SK-N-SH (cell line): Measurements from ENCODE around the gene VIM. TPM values are rescaled to one million over a fixed set of nuclear protein-coding genes. Genes with fewer than 3 reads are reported as not detected.
A peak's percentile ranks its signal among the peaks of the same experiment; 100 is the strongest.

Experiments
- CTCF ChIA-PET: fragments of 300-600, 350-600 bp; formaldehyde crosslinking; extraction: SDS; loops from one replicate; lab custom pipeline; 2021; lab: Yijun Ruan, JAX
- POLR2A ChIA-PET: fragments of 350-600 bp; sonication (Branson Sonifier 250); formaldehyde crosslinking; extraction: SDS; loops from one replicate; lab custom pipeline; 2020; ENCODE audit warnings: antibody characterized with exemption, inconsistent platforms; lab: Yijun Ruan, JAX
- DNase-seq: peaks from one replicate; pipeline ENCODE4 v3.0.0; 2012
- H2AFZ ChIP-seq: fragments of 200-600 bp; sonication (generic); 2 replicates; pipeline ENCODE4 v1.8.1; 2016; ENCODE audit warnings: antibody characterized with exemption, mild to moderate bottlenecking, low read depth
- H3F3A ChIP-seq: fragments of 200-600 bp; sonication (generic); replicated peaks from 2 replicates; pipeline ENCODE3; 2016; ENCODE audit warnings: antibody characterized with exemption, mild to moderate bottlenecking; ENCODE audit not compliant: insufficient read depth
- H3K27ac ChIP-seq, 2 experiments: fragments of 200-500 bp in 1 of 2; fragments of 200-600 bp in 1 of 2; sonication (Bioruptor generic) in 1 of 2; sonication (generic), shearing (Covaris generic) in 1 of 2; 2 replicates each; pipeline versions ENCODE4 v1.5.1 to v1.6.1; 2014 to 2016; ENCODE audit warnings: low read depth in 2 of 2, inconsistent platforms in 1 of 2, low read length in 1 of 2, mild to moderate bottlenecking in 1 of 2, mixed read lengths in 1 of 2
- H3K27me3 ChIP-seq: fragments of 200-600 bp; sonication (generic), shearing (Covaris generic); 2 replicates; pipeline ENCODE4 v1.6.1; 2016; ENCODE audit warnings: mixed run types; ENCODE audit not compliant: insufficient read depth
- H3K36me3 ChIP-seq, 2 experiments: fragments of 200-500 bp in 1 of 2; fragments of 200-600 bp in 1 of 2; sonication (Bioruptor generic) in 1 of 2; sonication (generic) in 1 of 2; replicated peaks in 1 of 2; 2 replicates each; pipeline versions ENCODE3 to v1.5.1; 2014 to 2016; ENCODE audit warnings: low read length in 1 of 2, mild to moderate bottlenecking in 1 of 2; ENCODE audit not compliant: insufficient read depth in 2 of 2, control insufficient read depth in 1 of 2
- H3K4me1 ChIP-seq, 2 experiments: fragments of 200-500 bp in 1 of 2; fragments of 200-600 bp in 1 of 2; sonication (Bioruptor generic) in 1 of 2; sonication (generic), shearing (Covaris generic) in 1 of 2; 2 replicates each; pipeline versions ENCODE4 v1.5.1 to v1.6.1; 2014 to 2016; ENCODE audit warnings: low read depth in 1 of 2, low read length in 1 of 2, mixed run types in 1 of 2; ENCODE audit not compliant: insufficient read depth in 2 of 2, control insufficient read depth in 1 of 2
- H3K4me2 ChIP-seq: fragments of 200-600 bp; sonication (generic), shearing (Covaris generic); 2 replicates; pipeline ENCODE4 v1.6.1; 2017; ENCODE audit warnings: mixed run types
- H3K4me3 ChIP-seq, 2 experiments: fragments of 200-500 bp in 1 of 2; fragments of 200-600 bp in 1 of 2; sonication (Bioruptor generic) in 1 of 2; sonication (generic), shearing (Covaris generic) in 1 of 2; 2 replicates each; pipeline versions ENCODE4 v1.5.1 to v1.8.1; 2014 to 2016; ENCODE audit warnings: low read depth in 2 of 2, inconsistent platforms in 1 of 2, low read length in 1 of 2, mild to moderate bottlenecking in 1 of 2, mixed read lengths in 1 of 2, moderate library complexity in 1 of 2
- H3K79me2 ChIP-seq: fragments of 200-600 bp; sonication (generic); 2 replicates; pipeline ENCODE4 v1.8.1; 2017; ENCODE audit warnings: mild to moderate bottlenecking; ENCODE audit not compliant: insufficient read depth
- H3K9ac ChIP-seq: fragments of 200-600 bp; sonication (generic); 2 replicates; pipeline ENCODE4 v1.6.1; 2017; ENCODE audit warnings: mixed run types
- H3K9me2 ChIP-seq: fragments of 200-600 bp; sonication (generic); 2 replicates; pipeline ENCODE4 v1.6.1; 2017; ENCODE audit warnings: mixed run types
- H3K9me3 ChIP-seq: fragments of 200-600 bp; sonication (generic); 2 replicates; pipeline ENCODE4 v1.6.1; 2017; ENCODE audit warnings: mixed run types, mild to moderate bottlenecking, moderate library complexity
- H4K20me1 ChIP-seq: fragments of 200-600 bp; sonication (generic); 2 replicates; pipeline ENCODE4 v1.6.1; 2017; ENCODE audit warnings: mild to moderate bottlenecking, mixed run types; ENCODE audit not compliant: insufficient read depth
- CHD2 ChIP-seq: fragments of 150-350 bp; IDR thresholded peaks from 2 replicates; pipeline ENCODE4 v1.6.1; 2018; ENCODE audit warnings: low read length; ENCODE audit not compliant: partially characterized antibody
- ELF1 ChIP-seq: IDR thresholded peaks from 2 replicates; pipeline ENCODE4 v1.4.0; 2012
- EP300 ChIP-seq, 2 experiments: IDR thresholded peaks; 2 replicates each; pipeline versions ENCODE4 v1.4.0 to v1.6.1; 2012; ENCODE audit warnings: borderline replicate concordance in 1 of 2, low read depth in 1 of 2, low read length in 1 of 2
- EZH2phosphoT487 ChIP-seq: fragments of 200-600 bp; sonication (generic); IDR thresholded peaks from 2 replicates; pipeline ENCODE4 v1.6.1; 2017; ENCODE audit warnings: low read depth, mixed run types, mild to moderate bottlenecking, antibody characterized with exemption, moderate library complexity, borderline replicate concordance
- FOSL2 ChIP-seq: IDR thresholded peaks from 2 replicates; pipeline ENCODE4 v1.4.0; 2012; ENCODE audit warnings: low read depth, mild to moderate bottlenecking, moderate library complexity, borderline replicate concordance
- FOXJ3 ChIP-seq: sonication (generic); formaldehyde crosslinking; IDR thresholded peaks from 2 replicates; pipeline ENCODE4 v1.5.1; 2020; ENCODE audit warnings: mild to moderate bottlenecking, missing genetic modification reagents
- FOXM1 ChIP-seq: IDR thresholded peaks from 2 replicates; pipeline ENCODE4 v1.4.0; 2012; ENCODE audit warnings: low read depth, mild to moderate bottlenecking
- GATA2 ChIP-seq: sonication (generic); formaldehyde crosslinking; IDR thresholded peaks from 2 replicates; pipeline ENCODE4 v1.5.0; 2020; ENCODE audit warnings: mild to moderate bottlenecking, missing genetic modification reagents
- JUND ChIP-seq: IDR thresholded peaks from 2 replicates; pipeline ENCODE4 v1.4.0; 2012
- MEF2A ChIP-seq: IDR thresholded peaks from 2 replicates; pipeline ENCODE4 v1.4.0; 2012; ENCODE audit warnings: low read depth, borderline replicate concordance
- MXI1 ChIP-seq: IDR thresholded peaks from 2 replicates; pipeline ENCODE4 v1.6.1; 2012; ENCODE audit warnings: mild to moderate bottlenecking, low read depth, low read length, improper control_type of control experiment
- NFIC ChIP-seq: IDR thresholded peaks from 2 replicates; pipeline ENCODE4 v1.4.0; 2012; ENCODE audit warnings: borderline replicate concordance
- NRF1 ChIP-seq: IDR thresholded peaks from 2 replicates; pipeline ENCODE4 v1.6.1; 2012; ENCODE audit warnings: low read depth, mild to moderate bottlenecking, low read length
- POLR2AphosphoS5 ChIP-seq: IDR thresholded peaks from 2 replicates; pipeline ENCODE4 v1.6.1; 2012; ENCODE audit warnings: low read depth, low read length
- RCOR1 ChIP-seq: fragments of 150-350 bp; IDR thresholded peaks from 2 replicates; pipeline ENCODE4 v1.6.1; 2017; ENCODE audit warnings: antibody characterized with exemption, low read length
- RFX5 ChIP-seq: IDR thresholded peaks from 2 replicates; pipeline ENCODE4 v1.6.1; 2012; ENCODE audit warnings: mild to moderate bottlenecking, improper control_type of control experiment, low read length
- RXRA ChIP-seq: IDR thresholded peaks from 2 replicates; pipeline ENCODE4 v1.4.0; 2012; ENCODE audit warnings: low read depth, mild to moderate bottlenecking, borderline replicate concordance
- SIN3A ChIP-seq: IDR thresholded peaks from 2 replicates; pipeline ENCODE4 v1.6.1; 2012; ENCODE audit warnings: low read depth, mild to moderate bottlenecking, low read length, moderate library complexity, borderline replicate concordance
- TAF1 ChIP-seq: IDR thresholded peaks from 2 replicates; pipeline ENCODE4 v1.6.1; 2012; ENCODE audit warnings: low read depth, mild to moderate bottlenecking, low read length, moderate library complexity, borderline replicate concordance
- TCF12 ChIP-seq: IDR thresholded peaks from 2 replicates; pipeline ENCODE4 v1.4.0; 2012
- TEAD4 ChIP-seq: IDR thresholded peaks from 2 replicates; pipeline ENCODE4 v1.4.0; 2012; ENCODE audit warnings: mild to moderate bottlenecking, borderline replicate concordance; ENCODE audit not compliant: insufficient read depth
- WGBS: methylation state at CpG from one replicate; pipeline ENCODE4 v1.1.6; 2017; ENCODE audit warnings: low lambda C conversion rate; 5-methylcytosine and 5-hydroxymethylcytosine counted together
- polyA plus RNA-seq, 3 experiments: library from polyadenylated mRNA; depleted of rRNA; stranded (reverse); fragments of >200 nt; gene quantifications; 2 replicates each; pipeline ENCODE4 v1.2.3, GENCODE V29; 2012
- TF ChIP-seq, protein P1 (sequence below): fragments of 200-600 bp; sonication (generic); IDR thresholded peaks from 2 replicates; pipeline ENCODE4 v1.6.1; 2017; ENCODE audit warnings: antibody characterized with exemption, mild to moderate bottlenecking, moderate library complexity
- TF ChIP-seq, protein P2 (sequence below): fragments of 150-350 bp; IDR thresholded peaks from 2 replicates; pipeline ENCODE4 v1.6.1; 2016; ENCODE audit warnings: mild to moderate bottlenecking, low read depth, low read length
- TF ChIP-seq, protein P3 (sequence below): fragments of 150-350 bp; IDR thresholded peaks from 2 replicates; pipeline ENCODE4 v1.6.1; 2017; ENCODE audit warnings: antibody characterized with exemption, low read length, low read depth, borderline replicate concordance
- TF ChIP-seq, protein P4 (sequence below): IDR thresholded peaks from 2 replicates; pipeline ENCODE4 v1.4.0; 2012; ENCODE audit warnings: low read depth, borderline replicate concordance
- TF ChIP-seq, protein P5 (sequence below): IDR thresholded peaks from 2 replicates; pipeline ENCODE4 v1.4.0; 2012; ENCODE audit warnings: low read depth

VIM gene
- polyA plus RNA-seq, 1 of the 3 experiments (the other 2 are of a cell fraction) = 5,016 TPM

DNA sequence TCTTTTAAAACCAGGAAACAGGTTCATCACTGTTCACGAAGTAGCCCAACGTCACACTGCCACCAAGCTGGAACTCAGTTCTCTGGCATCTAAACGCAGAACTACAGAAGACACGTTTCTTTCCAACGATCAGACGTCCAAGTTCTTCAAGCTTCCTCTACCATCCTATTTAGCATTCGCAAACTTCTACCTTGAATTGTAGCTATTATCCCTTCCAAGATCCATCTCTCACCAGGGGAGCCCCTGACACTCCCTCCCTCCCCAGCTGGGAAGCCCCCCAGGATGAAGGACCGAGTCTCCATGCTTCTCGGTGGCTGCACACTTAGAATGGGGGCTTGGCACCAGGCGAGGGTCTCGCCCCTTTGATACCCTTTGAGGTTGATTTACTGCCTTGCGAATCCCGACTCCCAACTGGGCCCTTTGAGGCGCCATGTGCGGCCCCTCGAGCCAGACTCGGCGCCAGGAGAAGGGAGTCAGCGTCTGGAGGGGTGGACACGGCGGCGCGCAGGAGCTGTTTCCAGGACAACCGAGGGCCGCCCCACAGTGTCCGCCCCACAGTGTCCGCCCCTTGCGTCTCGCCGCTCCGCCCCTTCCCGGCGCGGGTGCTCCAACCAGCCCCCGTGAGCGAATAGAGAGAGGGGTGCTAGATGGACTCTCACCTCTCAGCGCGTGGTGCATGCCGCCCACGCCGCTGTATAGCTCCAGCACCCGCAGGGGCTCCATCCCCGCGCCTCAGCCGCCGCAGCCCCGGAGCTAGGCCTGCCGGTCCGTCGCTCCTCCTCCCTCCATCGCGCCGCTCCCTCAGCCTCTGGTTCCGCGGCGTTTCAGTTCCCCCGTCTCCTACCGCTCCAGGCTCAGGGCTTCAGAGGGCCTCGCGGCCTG lies 26.9 kb upstream of the VIM start, which contains the start of gene TRDMT1:
Gene TRDMT1 (minus strand): TSS at position 761 of the 882 bp plus-strand sequence. CDS start 38 bp downstream, at position 723.
- Histone ChIP-seq H4K20me1 (no peaks in the 10 kb centered on the region), H3K36me3 (no peaks in the 10 kb centered on the region), H3K27ac (peak within 1 kb of the TSS; percentile 98 to 99), H3K27me3 (no peaks in the 10 kb centered on the region), H2AFZ (peak within 1 kb of the TSS; percentile 79), H3K9me3 (no peaks in the 10 kb centered on the region), H3F3A (peaks cover 37% of the 10 kb centered on the region), H3K79me2 (peaks cover 41% of the 10 kb centered on the region), H3K4me2 (peak within 1 kb of the TSS; percentile 87), H3K9me2 (no peaks in the 10 kb centered on the region), H3K4me1 (peaks cover 9 to 16% of the 10 kb centered on the region in 2 experiments; a peak in 3 of 4 replicates), H3K9ac (peak within 1 kb of the TSS; percentile 97), H3K4me3 (peak within 1 kb of the TSS; percentile 64 to 76)
- WGBS = 1% methylated on average over 18 of the region's 60 CpGs
- POLR2A ChIA-PET = interaction anchor here (0.6 to 1.6 kb wide), 7 partner anchors 13 to 348 kb away, joined by 3 to 13 read pairs (median 3); no protein-coding TSS in a partner anchor
- peak; percentile 90 for DNase-seq
- CTCF ChIA-PET = interaction anchor here (0.9 to 2.3 kb wide), 6 partner anchors 11 to 359 kb away, joined by 3 to 8 read pairs (median 4); no protein-coding TSS in a partner anchor
- peak; percentile 22 for TF ChIP-seq CHD2
- TF ChIP-seq RFX5 = 0 out of 2 replicates have a peak, but pooled peaks have one; percentile 7
- TF ChIP-seq NFIC = peak; percentile 20; the same call in 1 of the 2 replicates
- TF ChIP-seq EZH2phosphoT487 = no peak
- peak in 1 of 2 experiments; percentile 63; a peak in 1 of 4 replicates for TF ChIP-seq EP300 (IDR thresholded peaks at IDR 0.05; ENCODE audit: borderline replicate concordance in 1 of 2, low read depth in 1 of 2, low read length in 1 of 2)
- TF ChIP-seq JUND = no peak
- TF ChIP-seq MEF2A = no peak
- TF ChIP-seq SIN3A = no peak; the same call in 1 of the 2 replicates
- peak; percentile 98 for TF ChIP-seq TAF1
- TF ChIP-seq, protein P1, sequence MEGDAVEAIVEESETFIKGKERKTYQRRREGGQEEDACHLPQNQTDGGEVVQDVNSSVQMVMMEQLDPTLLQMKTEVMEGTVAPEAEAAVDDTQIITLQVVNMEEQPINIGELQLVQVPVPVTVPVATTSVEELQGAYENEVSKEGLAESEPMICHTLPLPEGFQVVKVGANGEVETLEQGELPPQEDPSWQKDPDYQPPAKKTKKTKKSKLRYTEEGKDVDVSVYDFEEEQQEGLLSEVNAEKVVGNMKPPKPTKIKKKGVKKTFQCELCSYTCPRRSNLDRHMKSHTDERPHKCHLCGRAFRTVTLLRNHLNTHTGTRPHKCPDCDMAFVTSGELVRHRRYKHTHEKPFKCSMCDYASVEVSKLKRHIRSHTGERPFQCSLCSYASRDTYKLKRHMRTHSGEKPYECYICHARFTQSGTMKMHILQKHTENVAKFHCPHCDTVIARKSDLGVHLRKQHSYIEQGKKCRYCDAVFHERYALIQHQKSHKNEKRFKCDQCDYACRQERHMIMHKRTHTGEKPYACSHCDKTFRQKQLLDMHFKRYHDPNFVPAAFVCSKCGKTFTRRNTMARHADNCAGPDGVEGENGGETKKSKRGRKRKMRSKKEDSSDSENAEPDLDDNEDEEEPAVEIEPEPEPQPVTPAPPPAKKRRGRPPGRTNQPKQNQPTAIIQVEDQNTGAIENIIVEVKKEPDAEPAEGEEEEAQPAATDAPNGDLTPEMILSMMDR = no peak
- TF ChIP-seq TCF12 = no peak; the same call in none of the 2 replicates
- TF ChIP-seq NRF1 = no peak
- TF ChIP-seq FOSL2 = no peak
- peak; percentile 76 for TF ChIP-seq POLR2AphosphoS5
- TF ChIP-seq RCOR1 = no peak; the same call in 1 of the 2 replicates
- TF ChIP-seq FOXM1 = no peak
- no peak for TF ChIP-seq TEAD4
- TF ChIP-seq, protein P2, sequence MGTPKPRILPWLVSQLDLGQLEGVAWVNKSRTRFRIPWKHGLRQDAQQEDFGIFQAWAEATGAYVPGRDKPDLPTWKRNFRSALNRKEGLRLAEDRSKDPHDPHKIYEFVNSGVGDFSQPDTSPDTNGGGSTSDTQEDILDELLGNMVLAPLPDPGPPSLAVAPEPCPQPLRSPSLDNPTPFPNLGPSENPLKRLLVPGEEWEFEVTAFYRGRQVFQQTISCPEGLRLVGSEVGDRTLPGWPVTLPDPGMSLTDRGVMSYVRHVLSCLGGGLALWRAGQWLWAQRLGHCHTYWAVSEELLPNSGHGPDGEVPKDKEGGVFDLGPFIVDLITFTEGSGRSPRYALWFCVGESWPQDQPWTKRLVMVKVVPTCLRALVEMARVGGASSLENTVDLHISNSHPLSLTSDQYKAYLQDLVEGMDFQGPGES = no peak
- no peak for TF ChIP-seq RXRA
- TF ChIP-seq, protein P3, sequence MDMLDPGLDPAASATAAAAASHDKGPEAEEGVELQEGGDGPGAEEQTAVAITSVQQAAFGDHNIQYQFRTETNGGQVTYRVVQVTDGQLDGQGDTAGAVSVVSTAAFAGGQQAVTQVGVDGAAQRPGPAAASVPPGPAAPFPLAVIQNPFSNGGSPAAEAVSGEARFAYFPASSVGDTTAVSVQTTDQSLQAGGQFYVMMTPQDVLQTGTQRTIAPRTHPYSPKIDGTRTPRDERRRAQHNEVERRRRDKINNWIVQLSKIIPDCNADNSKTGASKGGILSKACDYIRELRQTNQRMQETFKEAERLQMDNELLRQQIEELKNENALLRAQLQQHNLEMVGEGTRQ = no peak
- TF ChIP-seq, protein P4, sequence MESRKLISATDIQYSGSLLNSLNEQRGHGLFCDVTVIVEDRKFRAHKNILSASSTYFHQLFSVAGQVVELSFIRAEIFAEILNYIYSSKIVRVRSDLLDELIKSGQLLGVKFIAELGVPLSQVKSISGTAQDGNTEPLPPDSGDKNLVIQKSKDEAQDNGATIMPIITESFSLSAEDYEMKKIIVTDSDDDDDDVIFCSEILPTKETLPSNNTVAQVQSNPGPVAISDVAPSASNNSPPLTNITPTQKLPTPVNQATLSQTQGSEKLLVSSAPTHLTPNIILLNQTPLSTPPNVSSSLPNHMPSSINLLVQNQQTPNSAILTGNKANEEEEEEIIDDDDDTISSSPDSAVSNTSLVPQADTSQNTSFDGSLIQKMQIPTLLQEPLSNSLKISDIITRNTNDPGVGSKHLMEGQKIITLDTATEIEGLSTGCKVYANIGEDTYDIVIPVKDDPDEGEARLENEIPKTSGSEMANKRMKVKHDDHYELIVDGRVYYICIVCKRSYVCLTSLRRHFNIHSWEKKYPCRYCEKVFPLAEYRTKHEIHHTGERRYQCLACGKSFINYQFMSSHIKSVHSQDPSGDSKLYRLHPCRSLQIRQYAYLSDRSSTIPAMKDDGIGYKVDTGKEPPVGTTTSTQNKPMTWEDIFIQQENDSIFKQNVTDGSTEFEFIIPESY = no peak
- no peak for TF ChIP-seq FOXJ3 (CRISPR knock-in tag)
- TF ChIP-seq, protein P5, sequence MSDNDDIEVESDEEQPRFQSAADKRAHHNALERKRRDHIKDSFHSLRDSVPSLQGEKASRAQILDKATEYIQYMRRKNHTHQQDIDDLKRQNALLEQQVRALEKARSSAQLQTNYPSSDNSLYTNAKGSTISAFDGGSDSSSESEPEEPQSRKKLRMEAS = peak; percentile 87
- TF ChIP-seq GATA2 (CRISPR knock-in tag) = no peak; the same call in 1 of the 2 replicates
- no peak for TF ChIP-seq ELF1
- TF ChIP-seq MXI1 = peak; percentile 82
